Stomach (tissue), 4 donors: ENCODE measurements around the gene PLIN3.

ENCODE experiments used
- CTCF ChIP-seq, 7 experiments: fragments of 450-650 bp in 4 of 7; fragments of 200-600 bp in 3 of 7; sonication (generic) in 3 of 7; IDR thresholded peaks; one replicate each; pipeline ENCODE4 v1.5.1; 2016 to 2019; ENCODE audit warnings: antibody characterized with exemption in 7 of 7, control low read depth in 2 of 7, mild to moderate bottlenecking in 1 of 7
- POLR2A ChIP-seq, 4 donors: fragments of 450-650 bp; IDR thresholded peaks; one replicate each; pipeline ENCODE4 v1.6.1; 2016; ENCODE audit warnings: antibody characterized with exemption in 4 of 4, control low read depth in 2 of 4, mild to moderate bottlenecking in 1 of 4, moderate library complexity in 1 of 4

- no peak for TF ChIP-seq CTCF (IDR thresholded peaks at IDR 0.05)
- no peak for TF ChIP-seq POLR2A (IDR thresholded peaks at IDR 0.05)
Measured at GRCh38 chr19:4910594-4911281, 43.3 kb upstream of the PLIN3 start.
